SK-N-MC (cell line): ENCODE data around the gene CCHCR1.

Source experiments
- EZH2 ChIP-seq: fragments of 200-600 bp; sonication (generic); IDR thresholded peaks from one replicate; pipeline ENCODE4 v1.6.1; 2017; ENCODE audit warnings: antibody characterized with exemption
- FOXP2 ChIP-seq: optimal IDR thresholded peaks from 2 replicates; pipeline ENCODE3; 2011; ENCODE audit warnings: mild to moderate bottlenecking, moderate library complexity; ENCODE audit not compliant: insufficient read depth; ENCODE audit errors: extremely low read length, control extremely low read depth
- POLR2AphosphoS5 ChIP-seq: IDR thresholded peaks from 2 replicates; pipeline ENCODE4 v1.6.1; 2012; ENCODE audit warnings: mild to moderate bottlenecking, low read depth, low read length, borderline replicate concordance

DNA sequence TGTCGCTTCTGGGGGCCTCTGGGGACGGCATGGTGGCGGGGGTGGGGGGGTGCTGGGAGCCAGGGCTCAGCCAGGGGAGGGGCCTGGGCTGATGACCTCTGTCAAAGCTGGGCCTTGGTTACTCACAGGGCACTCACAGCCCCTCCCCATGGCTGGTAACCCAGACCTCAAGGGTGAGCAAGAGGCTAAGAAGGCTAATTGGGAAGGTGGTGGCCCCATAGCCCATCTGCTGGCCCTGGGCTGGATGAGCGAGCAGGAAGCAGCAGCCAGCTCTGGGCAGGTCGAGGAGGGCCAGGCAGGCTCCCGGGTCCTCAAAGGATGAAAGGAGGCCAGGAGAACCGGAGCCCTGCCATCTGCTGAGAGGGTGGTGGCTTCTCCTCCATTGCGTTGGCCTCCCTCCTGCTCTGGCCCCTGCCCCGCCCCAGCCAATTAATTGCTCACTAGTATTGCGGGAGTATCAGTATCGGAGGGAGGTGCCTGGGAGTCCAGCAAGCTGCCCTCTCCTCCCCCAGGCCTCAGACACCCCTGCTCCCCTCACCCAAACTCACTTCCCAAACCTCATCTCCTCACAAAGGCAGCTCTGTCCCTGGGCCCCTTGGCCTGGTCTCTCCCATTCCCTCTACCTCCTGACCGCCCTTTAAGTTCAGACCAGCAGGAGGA lies 36.3 kb downstream of the CCHCR1 start:
- TF ChIP-seq EZH2 (no peak), POLR2AphosphoS5 (no peak), FOXP2 (no peak)
